DMS153 (cell line): Measurements from ENCODE around the gene VWA3B.
"Not testable (repeated sequence)": the region's sequence is repeated elsewhere in the genome, so short reads cannot be mapped to it uniquely, and the experiment has no call there.

Experiments
- DNase-seq: peaks from one replicate; lab custom pipeline; 2025; lab: John Stamatoyannopoulos, UW

VWA3B gene

DNA sequence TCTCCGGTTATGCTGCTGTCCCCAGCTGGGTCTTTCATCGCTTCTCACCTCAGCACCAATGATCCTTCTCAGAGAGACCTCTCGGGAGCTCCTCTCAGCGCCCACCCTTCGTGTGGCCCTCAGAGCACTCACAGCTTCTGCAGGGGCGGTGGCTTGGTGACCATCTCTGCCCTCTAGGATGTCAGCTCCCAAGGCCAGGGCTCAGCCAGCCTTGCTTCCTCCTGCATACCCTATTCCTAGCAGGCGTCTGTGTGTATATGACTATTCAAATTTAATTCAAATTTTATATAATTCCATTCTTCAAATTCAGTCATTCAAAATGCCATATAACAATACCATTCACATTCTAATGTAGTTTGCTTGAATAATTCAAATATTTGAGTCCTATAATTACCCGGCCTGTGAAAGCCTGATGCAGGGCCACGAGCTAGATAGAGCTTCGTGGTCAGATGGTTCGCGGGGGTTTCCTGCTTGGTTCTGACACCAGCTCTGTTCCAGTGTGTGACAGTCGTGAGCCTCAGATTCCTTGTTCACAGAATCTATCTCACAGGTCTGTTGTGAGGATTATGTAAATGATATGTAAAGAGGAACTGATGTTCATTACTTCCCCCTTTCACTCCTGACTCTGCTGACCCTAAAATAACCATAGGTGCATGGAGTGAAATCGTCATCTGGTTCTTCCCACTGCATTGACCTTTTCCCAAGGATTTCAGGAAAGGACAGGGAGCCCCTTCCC is 165.2 kb downstream of the VWA3B start:
- no peak for DNase-seq

DNA sequence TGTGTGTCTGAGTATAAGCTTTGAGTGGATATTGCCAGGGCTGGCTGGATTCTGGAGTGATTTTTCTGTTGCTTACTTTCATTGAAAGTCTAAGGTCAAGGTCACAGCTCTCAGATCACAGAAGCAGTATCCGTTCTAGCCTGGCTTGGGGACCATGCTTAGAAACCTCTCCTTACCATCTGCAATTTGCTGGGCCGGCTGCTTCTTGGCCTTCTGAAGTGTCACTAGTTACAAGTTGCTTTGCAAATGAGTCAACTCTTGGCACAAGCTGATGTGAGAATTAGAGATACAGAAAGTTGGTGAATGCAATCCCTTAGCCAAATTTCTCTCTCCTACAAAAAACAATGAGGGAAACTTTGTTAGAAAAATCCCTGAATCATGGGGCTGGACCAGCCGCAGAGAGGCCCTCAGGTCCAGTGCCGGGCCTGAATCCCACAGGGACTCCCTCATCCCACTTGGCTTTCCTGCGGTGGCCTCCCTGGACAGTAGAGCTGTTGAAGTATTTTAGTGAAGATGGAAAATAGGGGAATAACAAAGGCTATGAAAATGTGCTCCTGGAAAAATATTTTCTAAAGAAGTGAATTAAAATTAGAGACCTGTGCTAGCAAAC is 166.6 kb downstream of the VWA3B start:
- DNase-seq, result no peak

DNA sequence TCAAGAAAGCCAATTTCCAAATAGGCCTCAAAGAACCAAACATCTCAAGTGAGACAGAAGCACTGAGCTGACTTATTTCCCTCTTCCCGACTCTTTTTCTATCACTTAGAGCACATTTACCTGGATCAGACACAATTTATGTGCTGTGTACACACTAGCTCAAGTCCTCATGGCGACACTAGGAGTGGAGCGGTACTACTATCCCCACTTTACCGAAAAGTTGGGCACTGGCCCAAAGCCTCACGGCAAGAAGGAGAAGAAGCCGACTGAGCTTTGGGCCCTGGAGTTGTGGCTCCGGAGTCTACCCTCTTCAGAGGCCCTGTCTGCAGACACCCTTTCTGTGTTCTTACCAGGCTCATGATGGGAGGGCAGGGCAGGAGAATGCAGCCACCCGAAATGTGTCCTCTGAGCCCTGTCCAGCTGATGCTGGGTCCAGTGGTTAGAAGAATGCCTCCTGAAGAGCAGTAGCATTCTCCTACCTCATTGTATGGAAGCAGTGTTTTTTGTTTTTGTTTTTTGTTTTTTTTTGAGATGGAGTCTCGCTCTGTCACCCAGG is 167.6 kb downstream of the VWA3B start:
- no peak for DNase-seq

DNA sequence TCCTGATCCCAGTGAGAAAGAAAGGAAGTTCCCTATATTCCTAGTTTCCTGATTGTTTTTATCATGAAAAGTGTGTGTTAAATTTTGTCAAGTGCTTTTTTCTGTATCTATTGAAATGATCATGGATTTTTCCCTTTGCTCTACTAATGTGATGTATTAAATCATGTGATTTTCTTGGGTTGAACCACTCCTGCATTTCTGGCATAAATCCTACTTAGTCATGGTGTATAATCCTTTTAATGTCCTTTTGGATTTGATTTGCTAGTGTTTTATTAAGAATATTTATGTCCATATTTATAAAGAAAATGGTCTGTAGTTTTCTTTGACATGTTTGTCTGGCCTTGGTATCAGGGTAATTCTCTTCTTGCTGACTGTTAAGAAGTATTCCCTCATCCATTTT is 171.9 kb downstream of the VWA3B start:
- DNase-seq, result no peak

DNA sequence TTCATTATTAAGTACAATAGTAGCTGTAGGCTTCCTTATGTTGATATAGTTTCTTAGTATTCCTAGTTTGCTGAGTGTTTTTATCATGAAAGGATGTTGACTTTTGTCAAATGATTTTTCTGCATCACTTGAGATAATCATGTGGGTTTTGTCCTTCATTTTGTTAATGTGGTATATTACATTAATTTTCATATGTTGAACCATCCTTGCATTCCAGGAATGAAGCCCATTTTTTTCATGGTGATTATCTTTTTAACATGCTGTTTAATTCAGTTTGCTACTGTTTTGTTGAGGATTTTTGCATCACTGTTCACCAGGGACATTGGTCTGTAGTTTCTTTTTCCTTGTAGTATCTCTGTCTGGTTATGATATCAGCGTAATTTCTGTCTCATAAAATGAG is 176.4 kb downstream of the VWA3B start:
- no peak for DNase-seq

DNA sequence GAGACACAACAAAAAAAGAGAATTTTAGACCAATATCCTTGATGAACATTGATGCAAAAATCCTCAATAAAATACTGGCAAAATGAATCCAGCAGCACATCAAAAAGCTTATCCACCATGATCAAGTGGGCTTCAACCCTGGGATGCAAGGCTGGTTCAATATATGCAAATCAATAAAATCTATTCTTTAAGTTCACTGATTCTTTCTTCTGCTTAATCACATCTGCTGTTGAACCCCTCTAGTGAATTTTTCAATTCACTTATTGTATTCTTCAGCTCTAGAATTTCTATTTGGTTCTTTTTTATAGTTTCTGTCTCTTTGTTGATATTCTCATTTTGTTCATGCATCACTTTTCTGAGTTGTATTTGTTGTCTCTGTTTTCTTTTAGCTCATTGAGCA is 181.3 kb downstream of the VWA3B start:
- DNase-seq, result not testable (repeated sequence)

DNA sequence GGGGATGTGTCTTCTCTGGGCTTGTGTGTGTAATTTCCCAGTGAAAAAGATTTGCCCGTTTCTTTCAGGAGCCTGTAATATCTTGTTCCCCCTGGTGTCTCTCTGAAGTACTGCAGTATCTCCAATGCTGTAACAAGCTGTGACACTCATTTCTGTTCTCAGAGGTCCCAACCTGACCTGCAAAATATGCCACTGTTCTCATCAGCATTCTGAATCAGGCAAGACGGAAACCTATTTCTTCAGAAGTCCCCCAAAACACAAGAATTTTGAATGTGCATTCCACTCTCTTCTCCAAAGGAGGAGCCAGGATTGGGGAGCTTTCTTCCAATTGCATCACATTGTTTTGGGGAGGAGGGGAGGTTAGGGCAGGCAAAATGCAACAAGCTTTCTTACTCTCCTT is 182.3 kb downstream of the VWA3B start:
- DNase-seq, result peak; percentile 0

DNA sequence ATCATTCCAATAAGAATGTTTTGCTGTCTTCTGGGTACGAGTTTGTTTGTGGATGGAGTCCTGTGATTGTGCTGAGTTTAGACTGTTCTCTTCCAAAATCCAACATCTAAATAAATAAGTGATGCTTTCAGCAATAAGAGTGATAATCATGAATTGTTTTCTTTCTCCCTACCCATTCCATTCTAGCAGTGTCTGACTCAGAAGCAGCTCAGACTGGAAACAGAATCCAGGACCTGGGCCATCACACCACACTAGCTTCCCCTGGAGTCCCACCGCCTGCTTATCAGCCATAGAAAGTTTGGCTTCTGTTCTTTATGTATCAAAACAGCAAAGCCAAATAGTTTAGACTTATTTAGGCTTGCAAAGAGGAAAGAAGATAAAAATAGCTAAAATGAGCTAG is 182.9 kb downstream of the VWA3B start:
- DNase-seq, result no peak

DNA sequence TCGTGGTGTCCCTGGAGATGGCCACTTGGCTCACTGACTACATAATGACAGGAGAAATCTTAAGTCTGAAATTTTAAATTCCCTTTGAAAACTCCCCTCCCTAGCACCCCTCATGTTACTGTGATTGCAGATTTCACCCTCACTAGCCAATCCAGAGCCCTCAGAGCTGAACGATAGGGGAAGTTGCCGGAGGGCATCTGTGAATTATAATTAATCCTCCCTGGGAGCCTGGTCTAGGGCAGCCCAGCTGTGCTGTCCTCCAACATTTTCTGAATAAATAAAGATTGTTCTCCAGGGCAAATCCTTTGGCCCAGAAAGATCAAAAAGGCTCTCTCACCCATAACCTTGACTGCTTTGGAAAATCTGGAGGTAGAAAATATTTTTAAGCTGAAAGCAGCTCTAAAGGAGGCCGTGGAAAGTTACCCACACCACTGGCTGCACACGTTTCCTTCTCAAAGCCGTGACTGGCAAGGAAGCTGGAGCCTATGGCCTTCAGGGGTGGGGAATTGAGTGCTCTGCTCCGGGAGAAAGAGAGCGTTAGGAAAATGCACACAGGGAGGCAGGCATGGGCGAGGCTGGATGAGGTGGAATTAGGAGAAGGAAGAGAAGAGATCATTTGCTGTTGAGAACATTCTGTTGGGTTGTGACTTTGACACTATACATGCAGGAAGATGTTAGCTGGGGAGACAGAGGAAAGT is 190.3 kb downstream of the VWA3B start:
- DNase-seq, result no peak

DNA sequence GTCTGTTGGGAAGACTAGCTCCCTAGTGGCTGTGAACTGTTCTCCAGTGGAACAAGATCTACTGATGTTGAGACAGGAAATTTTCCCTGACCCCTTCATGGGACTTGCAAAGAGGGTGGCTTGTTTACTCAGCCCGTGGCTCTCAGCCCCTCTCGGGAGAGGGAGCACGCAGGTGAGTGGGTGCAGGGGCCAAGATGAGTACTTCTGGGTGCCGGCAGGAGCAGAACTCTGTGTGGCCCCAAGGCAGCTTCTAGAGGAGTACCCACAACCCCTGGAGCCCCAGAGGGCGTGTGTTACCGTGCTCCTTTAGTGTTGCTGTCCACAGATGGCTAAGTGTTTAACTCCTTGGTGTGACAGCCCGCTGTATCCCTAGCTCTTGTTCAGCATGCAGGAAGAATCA is 191.1 kb downstream of the VWA3B start:
- DNase-seq, result no peak

DNA sequence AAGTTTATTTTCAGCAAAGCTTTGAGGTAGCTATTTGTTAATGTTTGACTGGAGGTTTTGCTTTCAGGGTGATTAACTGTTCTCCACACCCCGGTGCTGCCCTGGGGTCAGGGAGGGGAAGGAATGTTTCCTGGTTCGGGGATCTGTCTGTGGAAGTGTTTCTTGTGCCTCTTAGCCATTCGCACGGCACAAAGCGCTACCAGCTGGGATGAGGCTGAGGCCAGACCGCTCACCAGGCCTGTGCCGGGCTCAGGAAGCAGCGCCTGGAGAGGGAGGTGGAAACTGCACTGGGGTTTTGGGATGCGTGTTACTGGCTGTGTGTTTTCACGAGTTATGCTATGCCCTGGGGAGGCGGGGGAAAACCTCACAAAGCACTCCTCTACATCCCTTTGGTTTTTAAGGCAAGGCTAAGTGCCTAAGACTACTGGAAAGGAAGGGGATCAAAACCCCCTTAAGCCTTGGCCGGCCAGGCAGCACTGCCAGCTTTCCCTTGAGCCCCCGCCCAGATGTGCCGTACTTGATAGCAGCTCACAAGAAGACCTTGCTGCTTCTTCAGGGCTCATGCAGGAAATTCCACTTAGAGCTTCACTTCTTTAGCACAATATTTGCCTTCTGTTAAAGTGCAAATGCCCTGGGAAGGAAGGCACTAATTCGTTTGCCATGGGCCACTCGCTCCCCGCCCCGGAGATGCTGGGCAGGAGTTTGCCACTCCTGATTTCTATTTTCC is 193.6 kb downstream of the VWA3B start:
- DNase-seq, result no peak

DNA sequence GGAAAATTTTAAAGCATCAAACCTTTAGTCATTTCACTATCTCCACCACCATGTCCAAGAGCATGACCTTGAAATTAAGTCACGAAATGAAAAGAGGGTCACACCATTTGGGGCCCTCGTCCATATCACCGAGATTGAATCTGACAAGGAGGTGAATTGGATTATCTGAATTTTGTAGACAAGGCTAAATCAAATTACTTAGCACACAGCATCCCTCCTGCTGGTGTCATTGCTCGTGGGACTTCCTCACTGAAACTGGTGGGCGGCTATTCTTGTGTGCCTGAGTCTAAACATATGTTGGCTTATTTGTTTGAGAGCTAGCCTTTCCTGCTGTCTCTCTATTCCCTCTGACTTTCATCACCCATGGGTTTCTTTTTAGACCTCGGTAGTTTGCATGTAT is 194.6 kb downstream of the VWA3B start:
- DNase-seq, result no peak

DNA sequence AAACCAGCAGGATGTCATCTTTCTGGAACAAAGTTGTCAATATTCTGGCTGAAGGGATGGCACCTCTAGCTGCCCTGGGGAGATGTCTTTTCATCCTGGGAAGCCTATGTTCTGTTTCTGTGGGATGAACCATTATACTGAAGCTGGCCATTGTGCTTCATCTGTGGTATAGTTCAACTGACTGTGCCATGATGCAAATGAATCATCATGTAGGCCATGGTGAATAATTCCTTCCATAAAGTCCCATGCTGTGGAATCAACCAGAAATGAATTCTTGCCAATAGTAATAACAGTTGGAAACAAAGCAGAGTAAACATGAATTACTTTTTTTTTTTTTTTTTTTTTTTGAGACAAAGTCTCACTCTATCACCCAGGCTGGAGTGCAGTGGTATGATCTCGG is 195.1 kb downstream of the VWA3B start:
- no peak for DNase-seq

DNA sequence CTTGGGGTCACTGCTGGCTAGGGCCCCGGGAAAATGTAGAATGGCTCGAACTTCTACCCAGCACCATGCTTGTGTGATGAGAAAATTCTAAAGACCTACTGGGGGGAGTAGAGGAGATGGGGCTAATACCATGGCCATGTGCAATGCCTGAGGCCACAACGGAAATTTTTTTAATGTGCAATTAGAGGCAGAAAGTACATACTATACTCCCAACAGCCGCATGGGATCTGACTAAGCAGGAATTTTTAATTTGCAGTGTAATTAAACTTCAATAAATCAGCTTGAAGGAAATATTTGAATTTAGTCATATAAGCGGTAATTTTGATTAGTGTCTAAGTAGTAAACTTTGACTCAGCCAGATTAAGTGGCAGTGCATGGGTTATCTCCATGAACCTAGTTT is 206.1 kb downstream of the VWA3B start:
- DNase-seq, result no peak

DNA sequence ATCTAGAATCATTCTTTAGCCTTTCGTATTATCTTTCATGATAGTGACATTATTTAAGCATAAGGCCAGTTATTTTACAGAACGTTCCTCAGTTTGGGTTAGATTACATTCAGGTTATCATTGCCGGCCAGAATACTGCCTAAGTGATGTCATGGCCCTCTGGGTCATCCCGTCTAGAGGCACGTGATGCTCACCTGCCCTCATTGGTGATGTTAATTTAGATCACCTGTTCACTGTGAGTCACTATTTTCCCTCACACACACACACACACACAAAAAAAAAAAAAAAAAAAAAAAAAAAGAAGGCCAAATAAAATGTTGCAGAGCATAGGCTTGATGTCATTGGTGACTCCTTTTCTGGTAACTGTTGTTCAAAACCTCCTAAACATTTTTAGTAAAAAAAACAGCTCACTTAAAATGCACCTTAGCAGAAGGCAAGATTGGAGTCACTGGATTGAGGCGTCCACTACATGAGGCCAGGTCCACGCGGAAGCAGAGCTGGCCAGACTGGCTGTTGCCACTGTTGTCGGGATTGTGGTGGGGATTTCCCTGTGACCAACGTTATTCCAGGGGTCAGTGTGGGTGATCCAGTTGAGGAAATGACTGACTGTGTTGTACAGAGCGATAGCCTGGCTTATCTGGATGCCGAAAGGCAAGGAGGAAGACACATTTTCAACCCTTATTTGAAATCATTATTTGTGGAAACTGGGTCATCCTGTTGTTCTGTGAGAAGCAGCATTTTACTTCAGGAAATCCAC is 207.1 kb downstream of the VWA3B start:
- no peak for DNase-seq

DNA sequence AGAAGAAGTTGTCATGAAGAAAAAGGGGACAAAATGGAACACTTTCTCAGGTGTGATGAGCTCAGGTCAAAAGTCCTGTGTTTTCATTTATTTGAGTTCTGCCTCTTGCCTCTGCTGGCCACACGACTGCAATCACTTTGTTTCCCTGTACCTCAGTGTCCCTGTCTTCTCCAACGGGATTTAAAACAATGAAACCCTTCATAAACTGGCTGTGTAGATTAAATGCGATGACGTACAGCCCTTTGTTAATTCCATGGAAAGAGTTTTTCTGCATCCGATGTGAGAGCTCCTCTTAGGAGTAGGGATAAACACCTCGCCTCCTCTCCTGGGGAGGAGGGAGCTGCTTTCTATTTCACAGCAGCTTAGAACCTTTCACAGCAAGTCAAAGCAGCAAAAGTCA is 207.7 kb downstream of the VWA3B start:
- DNase-seq, result no peak

DNA sequence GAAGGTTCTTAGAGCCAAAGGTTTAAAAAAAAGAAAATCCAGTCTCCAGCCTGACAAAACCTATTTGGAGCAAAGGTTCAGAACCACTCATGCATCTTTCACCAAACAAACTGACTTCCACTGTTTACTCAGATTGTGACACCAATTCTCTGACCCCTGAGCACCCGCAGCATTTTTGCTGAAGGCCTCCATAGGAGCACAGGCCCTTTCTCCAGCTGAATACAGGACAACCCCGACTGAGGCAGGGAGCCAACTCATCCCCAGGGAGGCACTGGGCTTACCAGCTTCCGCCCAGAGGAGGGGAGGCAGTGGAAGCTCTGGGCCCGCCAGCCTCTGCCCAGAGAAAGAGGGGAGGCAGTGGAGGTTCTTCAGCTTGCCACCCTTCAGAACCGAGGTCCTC is 208.3 kb downstream of the VWA3B start:
- no peak for DNase-seq

DNA sequence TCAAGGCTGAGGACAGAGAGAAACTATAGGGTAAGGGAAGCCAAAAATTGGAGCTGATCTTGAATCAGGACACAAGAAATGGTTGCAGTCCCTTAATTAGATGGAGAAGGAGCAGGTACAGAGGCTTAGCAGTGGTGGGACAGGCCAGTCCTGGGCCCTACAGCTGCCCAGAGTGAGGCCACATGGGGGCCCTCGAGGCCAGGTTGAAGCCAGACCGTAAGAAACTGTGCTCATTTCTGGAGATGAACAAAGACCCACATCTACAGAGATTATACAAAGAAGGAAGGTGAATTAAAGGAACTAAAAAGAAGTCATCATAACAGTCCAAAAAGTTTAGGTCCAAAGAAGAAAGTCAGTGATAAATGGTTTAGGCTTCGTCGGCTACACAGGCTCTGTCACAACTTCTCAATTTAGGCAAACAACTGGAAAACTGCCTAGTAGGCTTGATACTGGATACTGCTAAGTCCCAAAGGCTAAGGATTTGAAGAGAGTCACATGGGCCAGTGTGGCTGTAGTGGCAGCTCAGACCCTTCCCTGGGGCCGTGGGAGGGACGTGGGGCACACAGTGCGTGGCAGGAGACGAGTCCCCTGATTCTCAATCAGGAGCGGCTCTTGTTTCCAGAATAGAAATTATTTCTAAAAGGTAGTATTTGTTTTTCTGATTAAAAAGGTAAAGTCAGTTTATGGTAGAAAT is 208.9 kb downstream of the VWA3B start:
- no peak for DNase-seq

DNA sequence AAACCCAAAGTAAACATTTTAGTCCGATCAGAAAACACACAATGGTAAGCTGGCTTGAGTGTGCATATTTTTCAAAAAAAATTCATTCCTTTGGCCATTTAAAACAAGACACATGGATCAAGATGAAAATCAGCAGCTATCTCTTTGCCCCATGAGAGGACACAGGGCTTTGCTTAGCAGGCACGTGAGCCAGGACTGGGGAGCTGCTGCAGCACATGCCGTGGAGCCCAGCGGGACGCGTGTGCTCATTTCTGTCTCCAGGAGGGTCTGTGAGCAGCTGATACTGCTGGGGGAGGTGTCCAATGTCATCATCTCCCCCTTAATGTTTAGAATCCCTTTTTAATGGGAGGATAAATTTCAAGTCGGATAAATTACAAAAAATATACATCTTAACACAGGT is 209.5 kb downstream of the VWA3B start:
- no peak for DNase-seq

DNA sequence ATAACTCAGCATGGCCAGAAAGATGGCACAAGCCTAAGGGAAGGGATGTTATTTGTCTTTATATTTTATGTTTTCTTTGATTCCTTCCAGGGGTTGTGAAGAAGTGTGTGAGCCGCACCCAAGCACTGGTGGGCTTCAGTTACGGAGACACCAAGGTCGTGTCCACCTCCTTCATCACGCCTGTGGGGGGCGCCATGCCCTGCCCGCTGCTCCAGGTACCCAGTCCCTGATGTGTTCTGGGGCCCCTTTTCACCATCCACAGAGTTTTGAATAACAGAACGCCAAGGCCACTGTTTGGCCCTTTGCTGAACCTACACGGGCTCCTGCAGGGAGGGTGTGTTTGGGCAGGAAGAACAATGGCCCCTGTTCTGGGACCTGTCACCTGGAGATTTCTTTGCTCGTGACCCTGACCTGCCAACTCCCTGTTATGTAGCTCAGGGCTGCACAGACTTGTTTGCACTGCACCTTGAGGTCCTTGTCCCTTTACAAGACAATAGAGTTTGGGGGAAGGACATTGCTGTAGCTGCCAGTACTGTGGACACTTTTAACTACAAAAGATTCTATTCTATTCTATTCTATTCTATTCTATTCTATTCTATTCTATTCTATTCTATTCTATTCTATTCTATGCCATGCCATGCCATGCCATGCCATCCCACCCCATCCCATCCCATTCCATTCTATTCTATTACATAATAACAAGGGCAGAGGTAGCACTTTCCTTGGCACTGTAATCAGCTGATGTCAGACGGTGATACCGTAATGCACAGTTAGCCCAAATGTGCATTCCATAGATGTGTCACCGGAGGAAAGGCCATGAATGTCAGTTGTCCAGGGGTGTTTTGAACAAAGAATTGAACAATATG is 211.1 kb downstream of the VWA3B start:
- no peak for DNase-seq
